ENCODE data around the gene SFXN5.

The SFXN5 gene

GRCh38 chr2:72991439-72991725 is 80.1 kb downstream of the SFXN5 start:
- no peak for DNase-seq

- DNase-seq, result no peak
Measured at GRCh38 chr2:72990695-72991438, 80.6 kb downstream of the SFXN5 start.

- no peak for DNase-seq
Measured at GRCh38 chr2:72989770-72990556, 81.5 kb downstream of the SFXN5 start.

- DNase-seq, result no peak
Measured at GRCh38 chr2:72988726-72989273, 82.7 kb downstream of the SFXN5 start.

- DNase-seq, result no peak
Measured at GRCh38 chr2:72988041-72988440, 83.5 kb downstream of the SFXN5 start.

- DNase-seq, result no peak
Measured at GRCh38 chr2:72985891-72986683, 85.4 kb downstream of the SFXN5 start.

- DNase-seq, result no peak
Measured at GRCh38 chr2:72985136-72985535, 86.4 kb downstream of the SFXN5 start.

GRCh38 chr2:72984172-72984671 is 87.3 kb downstream of the SFXN5 start:
- no peak for DNase-seq

GRCh38 chr2:72983500-72984161 is 87.9 kb downstream of the SFXN5 start:
- no peak for DNase-seq

- no peak for DNase-seq
Measured at GRCh38 chr2:72982781-72983499, 88.6 kb downstream of the SFXN5 start.

- no peak for DNase-seq
Measured at GRCh38 chr2:72982219-72982618, 89.3 kb downstream of the SFXN5 start.

GRCh38 chr2:72981536-72981935 is 90.0 kb downstream of the SFXN5 start:
- no peak for DNase-seq

GRCh38 chr2:72980535-72981217 is 90.8 kb downstream of the SFXN5 start:
- no peak for DNase-seq

- DNase-seq, result no peak
Measured at GRCh38 chr2:72979896-72980295, 91.6 kb downstream of the SFXN5 start.

- DNase-seq, result no peak
Measured at GRCh38 chr2:72975017-72975416, 96.5 kb downstream of the SFXN5 start.

- DNase-seq, result no peak
Measured at GRCh38 chr2:72974436-72974754, 97.1 kb downstream of the SFXN5 start.

GRCh38 chr2:72973566-72974435 is 97.7 kb downstream of the SFXN5 start:
- DNase-seq, result peak; percentile 42

- no peak for DNase-seq
Measured at GRCh38 chr2:72973137-72973535, 98.4 kb downstream of the SFXN5 start.

GRCh38 chr2:72972352-72973136 is 99.0 kb downstream of the SFXN5 start:
- no peak for DNase-seq

GRCh38 chr2:72971036-72971435 is 100.5 kb downstream of the SFXN5 start:
- no peak for DNase-seq
